A673 (cell line): ENCODE measurements around the gene SHISA5. TPM values are rescaled to one million over a fixed set of nuclear protein-coding genes. Genes with fewer than 3 reads are reported as not detected.

Experiments
- BruUV-seq: library from RNA; stranded (reverse); fragments of 400-500 nt; replicated peaks from 2 replicates; lab custom pipeline; 2021; lab: Mats Ljungman, UMichigan
- CTCF ChIA-PET: fragments of 300-600 bp; sonication (Branson Sonifier 250); formaldehyde crosslinking; loops from one replicate; lab custom pipeline; 2022; ENCODE audit warnings: antibody characterized with exemption; lab: Charles Lee
- POLR2A ChIA-PET: fragments of 300-600 bp; sonication (Branson Sonifier 250); formaldehyde crosslinking; loops from one replicate; lab custom pipeline; 2022; ENCODE audit warnings: antibody characterized with exemption; ENCODE audit not compliant: low non-redundant PET; lab: Charles Lee
- DNase-seq: peaks from one replicate; pipeline ENCODE4 v3.0.0-alpha.2; 2015; ENCODE audit warnings: low spot score
- H3K27ac ChIP-seq: fragments of 200-600 bp; sonication (generic); 2 replicates; pipeline ENCODE4 v1.5.1; 2016; ENCODE audit warnings: mixed run types, low read depth, mild to moderate bottlenecking, mixed read lengths, antibody characterized with exemption, low read length; ENCODE audit not compliant: poor library complexity, severe bottlenecking
- H3K27me3 ChIP-seq: fragments of 200-600 bp; sonication (generic); replicated peaks from 2 replicates; pipeline ENCODE4 v1.6.1; 2017; ENCODE audit warnings: mixed run types, low read depth, mild to moderate bottlenecking, mixed read lengths, antibody characterized with exemption, low read length; ENCODE audit not compliant: insufficient read depth, poor library complexity
- H3K36me3 ChIP-seq: fragments of 200-600 bp; sonication (generic); 2 replicates; pipeline ENCODE4 v1.6.1; 2016; ENCODE audit warnings: mixed run types, mild to moderate bottlenecking, mixed read lengths, antibody characterized with exemption, low read length; ENCODE audit not compliant: insufficient read depth, poor library complexity, severe bottlenecking
- H3K4me1 ChIP-seq: fragments of 200-600 bp; sonication (generic); 2 replicates; pipeline ENCODE4 v1.6.1; 2017; ENCODE audit warnings: mixed run types, mild to moderate bottlenecking, mixed read lengths, antibody characterized with exemption, low read length; ENCODE audit not compliant: insufficient read depth, poor library complexity, severe bottlenecking
- H3K4me3 ChIP-seq: fragments of 200-600 bp; sonication (generic); 2 replicates; pipeline ENCODE4 v1.5.1; 2016; ENCODE audit warnings: low read depth, mixed run types, mild to moderate bottlenecking, mixed read lengths, low read length; ENCODE audit not compliant: poor library complexity, severe bottlenecking
- H3K9me3 ChIP-seq: fragments of 200-600 bp; sonication (generic); 2 replicates; pipeline ENCODE4 v1.6.1; 2016; ENCODE audit warnings: mixed run types, low read depth, mild to moderate bottlenecking, mixed read lengths, antibody characterized with exemption, low read length; ENCODE audit not compliant: poor library complexity, severe bottlenecking
- EZH2 ChIP-seq: fragments of 200-600 bp; sonication (generic); IDR thresholded peaks from 2 replicates; pipeline ENCODE4 v1.6.1; 2017; ENCODE audit warnings: borderline replicate concordance, low read depth, mild to moderate bottlenecking, mixed read lengths, antibody characterized with exemption, low read length; ENCODE audit not compliant: poor library complexity, severe bottlenecking
- intact Hi-C: fragments of 100-400 bp; cut with micrococcal nuclease; formaldehyde crosslinking; loops from one replicate; pipeline ENCODE4 v1.10.0; 2022; ENCODE audit not compliant: unreplicated experiment
- total RNA-seq: library from RNA; stranded (reverse); gene quantifications from 2 replicates; pipeline ENCODE4 v1.2.3, GENCODE V29; 2021
- TF ChIP-seq, protein P1 (sequence below): fragments of 300-800, 200-600 bp; sonication (generic); conservative IDR thresholded peaks from 2 replicates; pipeline ENCODE4 v1.5.1; 2017; ENCODE audit warnings: low read depth, mild to moderate bottlenecking, antibody characterized with exemption, low read length, moderate library complexity, mixed read lengths

Gene SHISA5
- total RNA-seq, 1 experiment from 2014 or later: 61.8 TPM

DNA sequence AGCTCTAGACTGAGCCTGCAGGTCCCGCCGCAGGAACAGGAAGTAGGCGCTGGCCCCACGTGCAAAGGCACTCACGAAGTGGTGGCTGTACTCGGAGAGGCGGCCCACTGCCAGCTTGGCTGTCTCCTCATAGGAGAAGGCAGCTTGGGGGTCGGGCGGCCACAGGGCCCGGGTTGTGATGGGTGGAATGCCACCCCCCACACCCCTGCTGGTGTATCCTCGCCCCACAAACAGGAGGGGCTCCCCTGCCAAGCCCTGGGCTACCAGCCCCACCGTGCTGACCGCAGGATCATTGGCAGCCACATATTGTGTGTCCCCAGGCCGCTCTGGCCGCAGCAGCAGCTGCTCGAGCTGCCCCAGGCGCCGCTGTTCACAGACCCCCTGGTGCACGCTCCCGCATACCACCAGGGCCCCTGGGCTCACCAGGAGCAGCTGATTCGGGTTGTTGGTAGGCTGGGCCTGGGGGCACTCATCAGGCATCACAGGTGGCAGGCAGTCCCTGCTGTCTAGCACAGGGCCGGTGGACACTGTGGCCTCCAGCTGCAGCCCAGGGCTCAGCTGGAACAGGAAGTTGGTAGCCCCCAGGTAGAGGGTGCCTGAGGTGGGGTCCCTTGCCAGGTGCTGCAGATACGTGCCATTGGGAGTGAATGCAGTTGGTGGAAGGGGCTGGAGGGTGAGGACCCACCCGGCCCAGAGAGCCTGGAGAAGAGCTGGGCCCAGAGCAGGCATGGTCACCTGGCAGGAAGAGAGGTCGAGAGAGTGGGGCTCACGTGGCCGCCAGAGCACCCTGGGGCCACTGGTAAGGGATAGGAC lies 79.9 kb downstream of the SHISA5 start:
- H3K9me3 ChIP-seq: no peaks in the 10 kb centered on the region
- H3K27ac ChIP-seq: no peak overlapping the region
- intact Hi-C loops: no loop called here
- ChIA-PET POLR2A (no interaction called here), CTCF (no interaction called here)
- H3K4me1 ChIP-seq: peaks cover 7% of the 10 kb centered on the region
- H3K36me3 ChIP-seq: no peaks in the 10 kb centered on the region
- no TSS peak for BruUV-seq
- no peaks in the 10 kb centered on the region for H3K27me3 ChIP-seq
- no peak for DNase-seq
- TF ChIP-seq, protein P1, sequence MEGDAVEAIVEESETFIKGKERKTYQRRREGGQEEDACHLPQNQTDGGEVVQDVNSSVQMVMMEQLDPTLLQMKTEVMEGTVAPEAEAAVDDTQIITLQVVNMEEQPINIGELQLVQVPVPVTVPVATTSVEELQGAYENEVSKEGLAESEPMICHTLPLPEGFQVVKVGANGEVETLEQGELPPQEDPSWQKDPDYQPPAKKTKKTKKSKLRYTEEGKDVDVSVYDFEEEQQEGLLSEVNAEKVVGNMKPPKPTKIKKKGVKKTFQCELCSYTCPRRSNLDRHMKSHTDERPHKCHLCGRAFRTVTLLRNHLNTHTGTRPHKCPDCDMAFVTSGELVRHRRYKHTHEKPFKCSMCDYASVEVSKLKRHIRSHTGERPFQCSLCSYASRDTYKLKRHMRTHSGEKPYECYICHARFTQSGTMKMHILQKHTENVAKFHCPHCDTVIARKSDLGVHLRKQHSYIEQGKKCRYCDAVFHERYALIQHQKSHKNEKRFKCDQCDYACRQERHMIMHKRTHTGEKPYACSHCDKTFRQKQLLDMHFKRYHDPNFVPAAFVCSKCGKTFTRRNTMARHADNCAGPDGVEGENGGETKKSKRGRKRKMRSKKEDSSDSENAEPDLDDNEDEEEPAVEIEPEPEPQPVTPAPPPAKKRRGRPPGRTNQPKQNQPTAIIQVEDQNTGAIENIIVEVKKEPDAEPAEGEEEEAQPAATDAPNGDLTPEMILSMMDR: no peak
- TF ChIP-seq EZH2: no peak
- H3K4me3 ChIP-seq: no peak overlapping the region

DNA sequence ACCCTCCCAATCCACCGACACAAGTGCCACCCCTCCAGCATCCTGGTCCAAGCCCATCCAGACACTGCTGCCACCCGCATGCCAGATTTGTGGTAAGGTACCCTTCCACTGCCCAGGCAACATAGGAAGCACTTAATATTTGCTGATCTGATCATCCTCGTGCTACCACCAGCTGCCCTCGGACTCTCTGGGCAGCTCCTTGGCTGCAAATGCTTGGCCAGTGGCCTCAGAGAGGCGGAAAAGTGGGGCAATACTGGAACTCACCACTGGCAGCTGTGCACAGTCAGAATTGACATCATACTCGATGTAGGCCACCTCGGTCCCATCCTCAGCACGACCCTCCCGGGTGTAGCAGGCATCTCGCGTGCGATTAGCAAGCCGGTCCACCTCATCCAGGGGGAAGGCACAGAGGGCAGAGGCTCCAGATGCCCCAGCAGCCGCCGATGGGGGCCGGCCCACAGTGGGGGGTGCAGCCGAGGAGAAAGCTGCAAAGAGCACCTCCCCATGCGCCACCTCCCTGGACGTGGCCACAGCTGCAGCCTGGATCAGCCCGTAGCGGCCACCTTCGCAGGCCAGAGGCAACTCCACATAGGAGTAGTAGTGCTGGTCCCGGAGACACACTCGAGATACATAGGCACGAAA lies 80.6 kb downstream of the SHISA5 start:
- BruUV-seq: no TSS peak
- Histone ChIP-seq H3K27me3 (no peaks in the 10 kb centered on the region), H3K4me3 (no peak overlapping the region), H3K9me3 (no peaks in the 10 kb centered on the region), H3K36me3 (no peaks in the 10 kb centered on the region), H3K4me1 (peaks cover 6% of the 10 kb centered on the region), H3K27ac (no peak overlapping the region)
- TF ChIP-seq, protein P1: no peak
- TF ChIP-seq EZH2: no peak
- CTCF ChIA-PET: no interaction called here
- DNase-seq: no peak
- POLR2A ChIA-PET: no interaction called here
- intact Hi-C loops: no loop called here

DNA sequence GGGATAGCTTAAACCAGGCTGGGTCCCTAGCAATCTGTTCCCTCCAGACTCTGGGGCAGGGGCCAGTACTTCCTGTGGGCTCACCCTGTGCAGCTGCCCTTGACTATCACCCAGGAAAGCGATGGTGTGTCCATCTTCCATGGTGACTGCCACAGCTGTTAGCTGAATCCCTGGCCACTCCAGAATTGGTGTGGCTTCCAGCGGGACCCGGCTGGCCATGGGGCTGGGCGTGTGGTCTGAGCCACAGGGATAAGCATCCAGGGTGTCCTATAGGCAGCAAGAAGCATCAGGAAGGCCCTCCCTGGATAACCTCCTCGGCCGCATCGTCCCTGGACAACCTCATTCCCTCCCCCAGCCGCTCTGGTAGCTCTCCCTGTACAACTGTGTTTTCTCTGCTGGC lies 81.3 kb downstream of the SHISA5 start:
- intact Hi-C loops: no loop called here
- POLR2A ChIA-PET: no interaction called here
- no TSS peak for BruUV-seq

More for the DNA sequence above, 81.3 kb downstream of the SHISA5 start:
- TF ChIP-seq EZH2: no peak
- DNase-seq: no peak
- H3K9me3 ChIP-seq: no peaks in the 10 kb centered on the region
- H3K4me3 ChIP-seq: no peak overlapping the region
- H3K4me1 ChIP-seq: no peaks in the 10 kb centered on the region
- H3K27me3 ChIP-seq: no peaks in the 10 kb centered on the region
- H3K36me3 ChIP-seq: no peaks in the 10 kb centered on the region
- no peak overlapping the region for H3K27ac ChIP-seq
- CTCF ChIA-PET: no interaction called here
